GM18873 (cell line): Measurements from ENCODE around the gene CKMT2.

Source experiments
- ATAC-seq: cut with Tn5 transposase; IDR thresholded peaks from one replicate; pipeline ENCODE4 v1.9.1; 2021; ENCODE audit warnings: mild to moderate bottlenecking, moderate library complexity, moderate number of reproducible peaks; ENCODE audit not compliant: unreplicated experiment, low FRiP score

CKMT2 gene

GRCh38 chr5:81214848-81215247, 18.3 kb upstream of the CKMT2 start:
- no peak for ATAC-seq

- ATAC-seq, result no peak
Measured at GRCh38 chr5:81216152-81216551, 17.0 kb upstream of the CKMT2 start.

GRCh38 chr5:81219389-81219788, 13.7 kb upstream of the CKMT2 start:
- ATAC-seq, result no peak

- ATAC-seq, result no peak
Measured at GRCh38 chr5:81222285-81222684, 10.8 kb upstream of the CKMT2 start.

- no peak for ATAC-seq
Measured at GRCh38 chr5:81225463-81225862, 7.7 kb upstream of the CKMT2 start.

- no peak for ATAC-seq
Measured at GRCh38 chr5:81226286-81226685, 6.8 kb upstream of the CKMT2 start.

GRCh38 chr5:81226949-81227348, 6.2 kb upstream of the CKMT2 start:
- no peak for ATAC-seq

GRCh38 chr5:81228084-81228483, 5.0 kb upstream of the CKMT2 start:
- ATAC-seq, result no peak

GRCh38 chr5:81230416-81230815, 2.7 kb upstream of the CKMT2 start:
- no peak for ATAC-seq

- no peak for ATAC-seq
Measured at GRCh38 chr5:81232464-81233079, 550 bp upstream of the CKMT2 start.

- no peak for ATAC-seq
Measured at GRCh38 chr5:81234299-81234698, 1.2 kb downstream of the CKMT2 start.

- ATAC-seq, result no peak
Measured at GRCh38 chr5:81234801-81235200, 1.7 kb downstream of the CKMT2 start.

GRCh38 chr5:81235287-81236072, 2.4 kb downstream of the CKMT2 start:
- no peak for ATAC-seq

GRCh38 chr5:81238460-81238859, 5.3 kb downstream of the CKMT2 start:
- no peak for ATAC-seq

GRCh38 chr5:81239613-81240012, 6.5 kb downstream of the CKMT2 start:
- no peak for ATAC-seq

GRCh38 chr5:81241001-81241400, 7.9 kb downstream of the CKMT2 start:
- no peak for ATAC-seq

- ATAC-seq, result no peak
Measured at GRCh38 chr5:81241961-81242648, 9.0 kb downstream of the CKMT2 start.

GRCh38 chr5:81242906-81243436, 9.8 kb downstream of the CKMT2 start:
- no peak for ATAC-seq

GRCh38 chr5:81244451-81244850, 11.3 kb downstream of the CKMT2 start:
- no peak for ATAC-seq

- ATAC-seq, result no peak
Measured at GRCh38 chr5:81245871-81246235, 12.7 kb downstream of the CKMT2 start.

- ATAC-seq, result no peak
Measured at GRCh38 chr5:81246697-81247096, 13.6 kb downstream of the CKMT2 start.
